SKM-1 (cell line): ENCODE results near the gene ZNF174.

Experiments
- DNase-seq: peaks from one replicate; lab custom pipeline; 2025; ENCODE audit not compliant: unreplicated experiment; lab: John Stamatoyannopoulos, UW

Gene ZNF174

GRCh38 chr16:3443108-3444031, 42.4 kb downstream of the ZNF174 start, which contains the start of the genes NAA60 and ZNF597:
NAA60 (plus strand) TSS chr16:3443680; CDS start chr16:3476228, 32,548 bp downstream.
ZNF597 (minus strand) TSS chr16:3443504; CDS start chr16:3443153, 351 bp downstream.
- peak; percentile 66 for DNase-seq

- DNase-seq = no peak
Observed at GRCh38 chr16:3444032-3444388, 43.0 kb downstream of the ZNF174 start.

GRCh38 chr16:3454093-3454492, 53.1 kb downstream of the ZNF174 start:
- no peak for DNase-seq

- DNase-seq = no peak
Observed at GRCh38 chr16:3454631-3455147, 53.7 kb downstream of the ZNF174 start.

DNA sequence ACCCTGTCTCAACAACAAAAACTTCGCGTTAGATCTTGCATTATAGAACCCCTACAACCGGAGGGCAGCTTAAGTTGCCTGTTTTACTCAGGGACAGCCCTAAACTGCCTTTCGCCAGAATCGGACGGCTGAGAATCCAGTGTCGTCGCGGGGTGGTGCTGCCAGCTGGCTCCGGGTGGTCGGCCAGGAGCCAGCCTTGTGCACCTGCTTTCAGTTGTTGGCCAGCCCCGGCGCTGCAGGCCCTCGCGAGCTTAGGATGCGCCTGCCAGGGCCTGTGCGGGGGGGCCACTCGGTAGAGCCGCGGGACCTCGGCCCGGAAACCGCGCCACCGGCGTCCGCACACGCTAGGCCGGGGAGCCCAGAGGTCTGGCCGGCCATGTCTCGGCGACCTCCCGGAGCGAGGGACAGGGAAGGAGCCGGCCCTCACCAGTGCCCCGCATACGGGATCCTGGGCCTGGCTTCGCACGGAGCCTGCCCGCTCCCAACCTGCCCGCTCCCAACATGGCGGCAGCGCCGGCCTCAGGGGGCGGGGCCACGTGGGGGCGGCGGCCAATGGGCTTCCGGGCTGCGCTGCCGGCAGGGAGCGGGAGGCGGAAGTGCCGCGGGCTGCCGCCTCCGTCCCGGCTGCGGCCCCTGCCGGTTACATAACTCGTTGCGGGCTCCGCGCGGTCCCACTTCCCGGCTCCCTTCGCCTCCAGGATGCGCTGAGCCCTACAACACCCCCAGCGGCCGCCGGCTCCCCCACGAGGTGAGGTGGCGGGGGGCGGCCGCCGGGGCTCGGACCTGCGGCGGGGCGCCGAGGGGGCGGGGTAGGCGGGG, 56.6 kb downstream of the ZNF174 start:
- DNase-seq = peak; percentile 65

DNA sequence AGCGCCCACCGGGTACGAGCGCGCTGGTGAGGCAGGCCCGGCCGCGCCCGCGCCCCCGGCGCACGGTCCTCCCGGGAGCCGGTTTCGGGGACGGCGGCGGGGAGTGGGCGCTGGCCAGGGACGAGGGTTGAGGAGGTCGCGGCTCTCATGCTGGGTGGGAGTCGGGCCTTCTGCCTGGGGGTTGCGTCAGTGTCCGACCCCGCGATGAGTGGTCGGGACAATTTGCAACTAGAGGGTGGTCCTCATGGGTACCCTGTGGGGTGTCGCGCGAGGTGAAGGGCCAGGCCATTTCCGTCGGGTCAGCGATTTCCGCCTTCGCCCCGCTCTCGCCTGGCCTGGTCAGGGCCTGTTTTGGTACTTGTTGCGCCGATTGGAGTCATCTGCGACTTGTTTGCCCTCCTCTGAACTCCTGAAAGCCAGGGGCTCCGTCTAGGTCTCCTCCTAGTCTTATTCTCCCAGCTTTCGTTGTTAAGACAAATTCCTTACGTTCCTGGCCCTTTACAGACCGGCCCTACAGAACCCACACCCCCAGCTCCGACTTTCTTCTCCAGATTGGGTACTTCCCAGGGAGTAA, 57.4 kb downstream of the ZNF174 start:
- no peak for DNase-seq

GRCh38 chr16:3458852-3459361, 57.9 kb downstream of the ZNF174 start:
- no peak for DNase-seq
